ACC112 (cell line): ENCODE data around the gene ERGIC1.

Experiments
- H2AFZ ChIP-seq: fragments of 200-600 bp; sonication (generic); one replicate; pipeline ENCODE4 v1.6.0; 2017; ENCODE audit warnings: antibody characterized with exemption, low read length; ENCODE audit not compliant: unreplicated experiment
- H3K27ac ChIP-seq: fragments of 200-600 bp; sonication (generic); 2 replicates; pipeline ENCODE4 v1.5.1; 2014; ENCODE audit warnings: low read depth, mild to moderate bottlenecking, antibody characterized with exemption, low read length, moderate library complexity
- H3K27me3 ChIP-seq: fragments of 200-600 bp; sonication (generic); 2 replicates; pipeline ENCODE4 v1.6.1; 2014; ENCODE audit warnings: mild to moderate bottlenecking, antibody characterized with exemption, low read length, moderate library complexity, mixed read lengths; ENCODE audit not compliant: insufficient read depth
- H3K36me3 ChIP-seq: fragments of 200-600 bp; sonication (generic); 2 replicates; pipeline ENCODE4 v1.6.1; 2016; ENCODE audit warnings: mild to moderate bottlenecking, antibody characterized with exemption, low read length, moderate library complexity, mixed read lengths; ENCODE audit not compliant: insufficient read depth
- H3K4me1 ChIP-seq: fragments of 200-600 bp; sonication (generic); one replicate; pipeline ENCODE4 v1.6.1; 2016; ENCODE audit warnings: low read length, mixed read lengths; ENCODE audit not compliant: insufficient read depth, unreplicated experiment, control insufficient read depth
- H3K4me3 ChIP-seq: fragments of 200-600 bp; sonication (generic); 2 replicates; pipeline ENCODE4 v1.5.1; 2014; ENCODE audit warnings: mild to moderate bottlenecking, low read depth, low read length
- H3K79me2 ChIP-seq: fragments of 200-600 bp; sonication (generic); one replicate; pipeline ENCODE4 v1.6.0; 2016; ENCODE audit warnings: low read length; ENCODE audit not compliant: control insufficient read depth, unreplicated experiment, insufficient read depth

The ERGIC1 gene

DNA sequence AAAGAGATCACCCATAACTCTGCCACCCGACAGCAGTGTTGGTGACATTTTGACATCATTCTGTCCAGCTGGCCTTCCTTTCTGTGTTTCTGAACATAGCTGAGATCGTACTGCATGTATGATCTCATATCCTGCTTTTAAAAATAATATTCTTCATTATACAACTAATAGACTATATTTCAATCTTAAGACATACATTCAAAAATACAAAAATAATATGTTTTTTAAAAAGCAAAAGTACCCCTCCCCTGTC, 77.5 kb downstream of the ERGIC1 start:
- H3K27ac ChIP-seq: peak overlapping the region; percentile 99
- peaks cover 21% of the 10 kb centered on the region for H3K36me3 ChIP-seq
- no peak overlapping the region for H3K4me3 ChIP-seq
- no peak overlapping the region for H2AFZ ChIP-seq
- no peaks in the 10 kb centered on the region for H3K79me2 ChIP-seq
- no peaks in the 10 kb centered on the region for H3K27me3 ChIP-seq
- peaks cover 22% of the 10 kb centered on the region for H3K4me1 ChIP-seq

- H3K27ac ChIP-seq: peak overlapping the region; percentile 99
- peaks cover 23% of the 10 kb centered on the region for H3K36me3 ChIP-seq
- H3K4me1 ChIP-seq: peaks cover 20% of the 10 kb centered on the region
- H2AFZ ChIP-seq: no peak overlapping the region
- no peak overlapping the region for H3K4me3 ChIP-seq
- H3K27me3 ChIP-seq: no peaks in the 10 kb centered on the region
- no peaks in the 10 kb centered on the region for H3K79me2 ChIP-seq
These were observed 77.9 kb downstream of the ERGIC1 start for GRCh38 chr5:172911976-172912375.

- H3K27me3 ChIP-seq: no peaks in the 10 kb centered on the region
- no peak overlapping the region for H3K4me3 ChIP-seq
- peaks cover 20% of the 10 kb centered on the region for H3K4me1 ChIP-seq
- H3K79me2 ChIP-seq: no peaks in the 10 kb centered on the region
- peak overlapping the region; percentile 99 for H3K27ac ChIP-seq
- H3K36me3 ChIP-seq: peaks cover 33% of the 10 kb centered on the region
- H2AFZ ChIP-seq: no peak overlapping the region
These were observed 79.2 kb downstream of the ERGIC1 start for GRCh38 chr5:172913117-172913850.

GRCh38 chr5:172915514-172915913, 81.5 kb downstream of the ERGIC1 start:
- Histone ChIP-seq H3K27me3 (no peaks in the 10 kb centered on the region), H3K27ac (no peak overlapping the region), H2AFZ (no peak overlapping the region), H3K79me2 (no peaks in the 10 kb centered on the region), H3K4me3 (no peak overlapping the region), H3K4me1 (peaks cover 23% of the 10 kb centered on the region), H3K36me3 (peaks cover 36% of the 10 kb centered on the region)

GRCh38 chr5:172918421-172919371, 84.6 kb downstream of the ERGIC1 start:
- Histone ChIP-seq H3K27me3 (no peaks in the 10 kb centered on the region), H2AFZ (no peak overlapping the region), H3K4me3 (no peak overlapping the region), H3K27ac (peak overlapping the region; percentile 88; the same call in 1 of the 2 replicates), H3K4me1 (peaks cover 10% of the 10 kb centered on the region), H3K36me3 (peaks cover 28% of the 10 kb centered on the region), H3K79me2 (no peaks in the 10 kb centered on the region)

DNA sequence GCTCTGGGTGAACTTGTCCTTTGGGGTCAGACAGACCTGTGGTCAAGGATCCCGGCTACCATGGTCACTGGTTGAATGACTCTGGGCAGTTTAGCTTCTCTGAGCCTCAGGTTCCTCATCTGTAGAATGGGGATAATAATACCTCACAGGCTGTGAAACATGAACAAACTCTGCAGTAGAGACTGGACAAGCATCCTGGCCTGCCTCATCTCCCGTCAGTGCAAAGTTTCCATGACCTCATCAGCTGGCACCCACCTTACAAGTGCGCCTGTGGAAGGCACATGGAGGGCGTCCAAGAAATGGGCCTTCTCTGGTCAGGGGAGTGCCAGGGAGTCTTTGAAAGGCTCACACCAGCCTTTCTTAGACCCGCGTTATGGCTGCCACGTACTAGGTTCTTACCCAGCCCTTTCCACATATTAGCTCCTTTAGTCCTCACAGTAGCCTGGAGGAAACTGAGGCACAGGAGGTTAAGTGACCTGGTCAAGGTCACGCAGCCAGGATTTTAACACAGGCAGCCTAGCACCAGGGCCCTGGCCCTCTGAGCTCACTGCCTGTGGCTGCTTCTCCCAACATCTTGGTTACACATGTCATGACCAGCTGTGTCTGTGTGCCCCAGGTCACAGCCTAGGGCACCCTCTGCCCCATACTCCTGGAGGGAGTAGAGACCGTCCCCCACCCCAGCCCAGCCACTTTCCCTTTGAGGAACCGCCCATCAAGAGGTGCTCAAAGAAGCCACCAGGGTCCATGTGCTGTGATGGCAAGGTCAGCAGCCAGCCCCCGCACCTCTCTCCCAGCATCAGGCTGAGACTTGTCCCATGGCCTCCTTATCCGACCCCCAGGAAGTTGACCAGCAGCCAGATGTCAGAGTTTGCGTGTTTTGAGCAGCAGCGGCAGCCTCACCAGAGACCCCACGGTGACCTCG, 85.7 kb downstream of the ERGIC1 start:
- Histone ChIP-seq H3K79me2 (no peaks in the 10 kb centered on the region), H3K27ac (peak overlapping the region; percentile 88), H2AFZ (no peak overlapping the region), H3K4me3 (no peak overlapping the region), H3K36me3 (peaks cover 27% of the 10 kb centered on the region), H3K4me1 (peaks cover 10% of the 10 kb centered on the region), H3K27me3 (no peaks in the 10 kb centered on the region)

- no peaks in the 10 kb centered on the region for H3K79me2 ChIP-seq
- no peak overlapping the region for H3K4me3 ChIP-seq
- H3K27ac ChIP-seq: peak overlapping the region; percentile 88
- no peaks in the 10 kb centered on the region for H3K27me3 ChIP-seq
- H2AFZ ChIP-seq: no peak overlapping the region
- H3K36me3 ChIP-seq: peaks cover 21% of the 10 kb centered on the region
- H3K4me1 ChIP-seq: peaks cover 10% of the 10 kb centered on the region
These were observed 86.4 kb downstream of the ERGIC1 start for GRCh38 chr5:172920447-172920849.

- Histone ChIP-seq H3K79me2 (no peaks in the 10 kb centered on the region), H3K27me3 (no peaks in the 10 kb centered on the region), H2AFZ (no peak overlapping the region), H3K4me1 (peaks cover 10% of the 10 kb centered on the region), H3K4me3 (no peak overlapping the region), H3K27ac (peak overlapping the region; percentile 76), H3K36me3 (peaks cover 22% of the 10 kb centered on the region)
These were observed 86.9 kb downstream of the ERGIC1 start for GRCh38 chr5:172920995-172921394.

- no peak overlapping the region for H3K4me3 ChIP-seq
- H3K36me3 ChIP-seq: peaks cover 25% of the 10 kb centered on the region
- no peak overlapping the region for H2AFZ ChIP-seq
- H3K4me1 ChIP-seq: peaks cover 10% of the 10 kb centered on the region
- H3K27me3 ChIP-seq: no peaks in the 10 kb centered on the region
- no peak overlapping the region for H3K27ac ChIP-seq
- no peaks in the 10 kb centered on the region for H3K79me2 ChIP-seq
These were observed 87.9 kb downstream of the ERGIC1 start for GRCh38 chr5:172921906-172922305.

DNA sequence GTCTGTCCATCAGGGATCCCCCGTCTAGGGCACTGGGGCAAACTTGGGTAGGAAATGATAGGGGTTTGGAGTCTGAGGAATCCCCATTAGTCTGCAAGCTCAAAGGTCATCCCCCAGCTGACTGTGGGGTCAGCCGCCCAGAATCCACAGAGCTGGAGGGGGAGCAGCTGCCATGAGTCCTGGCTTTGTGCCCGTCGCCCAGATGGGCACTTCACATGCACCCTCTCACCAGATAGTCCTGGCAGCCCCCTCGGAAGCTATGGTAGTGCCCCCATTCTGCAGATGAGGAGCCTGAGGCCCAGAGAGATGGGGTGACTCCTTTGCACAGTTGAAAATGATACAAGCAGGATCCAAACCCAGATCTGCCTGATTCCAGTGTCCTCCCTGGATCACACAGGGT, 89.5 kb downstream of the ERGIC1 start:
- no peak overlapping the region for H3K4me3 ChIP-seq
- H3K36me3 ChIP-seq: peaks cover 15% of the 10 kb centered on the region; the same call in 1 of the 2 replicates
- no peaks in the 10 kb centered on the region for H3K27me3 ChIP-seq
- no peak overlapping the region for H2AFZ ChIP-seq
- H3K27ac ChIP-seq: no peak overlapping the region
- H3K79me2 ChIP-seq: no peaks in the 10 kb centered on the region
- H3K4me1 ChIP-seq: peaks cover 10% of the 10 kb centered on the region
